GM04504 (cell line): Measurements from ENCODE around the gene GCNT2.
"Not testable (repeated sequence)": the region's sequence is repeated elsewhere in the genome, so short reads cannot be mapped to it uniquely, and the experiment has no call there.

Experiments used
- DNase-seq: peaks from one replicate; pipeline ENCODE4 v3.0.0-alpha.2; 2012; ENCODE audit warnings: low read depth

Gene GCNT2

GRCh38 chr6:10581402-10581801 lies 60.3 kb downstream of the GCNT2 start:
- DNase-seq = not testable (repeated sequence)

- no peak for DNase-seq
Measured at GRCh38 chr6:10582774-10583508, 61.8 kb downstream of the GCNT2 start.

DNA sequence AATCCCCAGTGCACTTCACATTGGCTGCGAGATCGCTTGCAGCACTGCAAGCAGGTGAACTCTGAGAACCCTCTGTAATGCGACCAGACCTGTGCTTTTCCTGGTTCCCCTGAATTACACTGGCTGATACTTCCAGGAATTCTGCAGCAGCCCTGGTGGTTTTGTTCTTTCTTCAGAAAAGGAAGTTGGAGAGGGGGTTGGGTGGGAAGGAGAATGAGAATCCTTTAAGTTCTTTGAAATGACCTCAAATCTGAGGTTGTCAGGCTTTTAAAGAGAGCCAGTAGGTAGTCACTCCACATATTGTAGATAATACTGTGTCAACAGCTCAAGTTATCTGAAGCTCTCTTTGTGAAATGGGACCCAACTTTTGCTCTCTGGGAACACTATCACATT lies 62.4 kb downstream of the GCNT2 start:
- DNase-seq = no peak

DNA sequence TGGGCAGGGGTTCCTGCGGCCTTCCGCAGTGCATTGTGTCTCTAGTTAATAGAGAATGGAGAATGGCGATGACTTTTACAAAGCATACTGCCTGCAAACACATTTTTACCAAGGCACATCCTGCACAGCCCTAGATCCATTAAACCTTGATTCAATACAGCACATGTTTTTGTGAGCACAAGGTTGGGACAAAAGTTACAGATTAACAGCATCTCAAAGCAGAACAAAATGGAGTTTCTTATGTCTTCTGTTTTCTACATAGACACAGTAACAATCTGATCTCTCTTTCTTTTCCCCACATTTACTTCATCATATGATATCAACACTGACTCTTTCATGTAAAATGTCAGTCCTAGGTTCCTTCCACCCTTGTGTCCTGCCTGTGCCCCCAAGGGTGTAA lies 63.5 kb downstream of the GCNT2 start:
- no peak for DNase-seq

DNA sequence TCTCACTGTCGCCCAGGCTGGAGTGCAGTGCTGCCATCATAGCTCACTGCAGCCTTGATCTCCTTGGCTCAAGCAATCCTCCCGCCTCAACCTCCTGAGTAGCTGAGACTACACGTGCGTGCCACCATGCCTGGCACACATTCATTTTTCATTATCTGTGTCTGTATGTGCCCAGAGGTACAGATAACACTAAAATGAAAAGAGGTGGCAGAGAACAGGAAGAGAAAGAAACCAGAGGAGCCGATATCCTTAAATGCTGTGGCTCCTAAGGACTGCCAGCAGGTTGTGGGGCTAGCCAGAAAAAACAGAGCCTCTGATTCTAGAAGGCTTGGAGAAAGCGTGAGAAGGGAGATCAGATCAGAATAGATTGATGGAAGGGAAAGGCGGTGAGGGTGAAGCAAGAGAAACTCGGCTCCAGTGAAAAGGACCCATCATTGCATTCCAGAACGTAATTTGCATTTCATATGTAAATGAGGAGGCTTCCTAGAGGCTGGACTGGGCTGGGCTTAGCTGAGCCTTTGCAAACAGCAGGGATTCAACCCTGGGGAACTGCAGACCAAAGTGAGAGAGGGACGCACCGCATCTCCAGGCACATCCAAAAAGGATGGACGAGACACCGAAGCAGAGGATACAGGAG lies 64.2 kb downstream of the GCNT2 start:
- no peak for DNase-seq

GRCh38 chr6:10586302-10586701 lies 65.2 kb downstream of the GCNT2 start:
- DNase-seq = no peak

DNA sequence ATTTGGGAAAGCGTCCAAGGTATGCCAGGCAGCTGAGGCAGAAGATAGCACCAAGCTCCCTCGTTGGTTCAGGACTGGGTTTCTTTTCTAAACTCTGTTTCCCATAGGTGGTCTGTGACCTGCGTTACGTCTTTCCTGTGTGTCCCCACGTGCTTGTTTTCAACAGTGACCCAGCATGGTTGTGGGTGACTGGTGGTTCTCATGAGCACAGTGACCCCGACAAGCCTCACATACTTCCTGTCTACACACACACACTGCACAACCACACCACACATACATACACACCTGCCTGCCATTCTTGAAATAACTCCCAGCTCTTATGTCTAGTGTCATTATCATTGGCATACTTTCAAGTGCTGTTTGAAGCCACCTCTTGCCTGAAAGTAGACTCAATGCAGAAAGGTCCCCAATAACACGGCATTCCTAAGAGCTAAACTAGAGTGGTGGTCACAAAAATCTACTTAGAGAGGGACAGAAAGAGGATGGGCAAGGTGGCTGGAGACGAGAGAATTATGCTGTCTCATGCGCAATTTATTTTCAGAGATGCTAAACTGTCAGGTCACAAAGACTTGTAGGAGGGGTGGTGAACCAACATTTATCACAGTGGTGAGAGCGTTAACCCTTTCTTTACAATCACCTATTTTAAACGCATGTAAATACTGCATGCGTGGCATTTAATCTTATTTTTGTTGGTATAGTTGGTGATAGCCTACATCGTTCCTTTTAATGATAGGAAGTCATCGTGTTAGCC lies 66.7 kb downstream of the GCNT2 start:
- DNase-seq = no peak

GRCh38 chr6:10588562-10589428 lies 67.6 kb downstream of the GCNT2 start:
- DNase-seq = no peak

DNA sequence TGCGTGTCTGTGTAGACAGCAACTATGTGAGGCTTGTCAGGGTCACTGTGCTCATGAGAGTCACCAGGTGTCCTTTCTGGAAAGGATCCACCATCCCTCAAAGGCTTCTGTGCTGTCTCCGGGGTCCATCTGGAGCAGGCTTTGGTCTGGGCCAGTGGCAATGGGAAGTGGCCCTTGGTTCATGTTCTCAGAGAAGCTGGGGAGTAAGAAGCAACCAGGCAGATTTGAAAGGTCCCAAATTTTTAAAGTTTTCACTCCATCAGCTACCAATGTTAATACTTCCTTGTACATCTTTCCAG lies 68.2 kb downstream of the GCNT2 start:
- DNase-seq = no peak

- no peak for DNase-seq
Measured at GRCh38 chr6:10589983-10590382, 68.8 kb downstream of the GCNT2 start.

GRCh38 chr6:10591422-10592160 lies 70.4 kb downstream of the GCNT2 start:
- no peak for DNase-seq

DNA sequence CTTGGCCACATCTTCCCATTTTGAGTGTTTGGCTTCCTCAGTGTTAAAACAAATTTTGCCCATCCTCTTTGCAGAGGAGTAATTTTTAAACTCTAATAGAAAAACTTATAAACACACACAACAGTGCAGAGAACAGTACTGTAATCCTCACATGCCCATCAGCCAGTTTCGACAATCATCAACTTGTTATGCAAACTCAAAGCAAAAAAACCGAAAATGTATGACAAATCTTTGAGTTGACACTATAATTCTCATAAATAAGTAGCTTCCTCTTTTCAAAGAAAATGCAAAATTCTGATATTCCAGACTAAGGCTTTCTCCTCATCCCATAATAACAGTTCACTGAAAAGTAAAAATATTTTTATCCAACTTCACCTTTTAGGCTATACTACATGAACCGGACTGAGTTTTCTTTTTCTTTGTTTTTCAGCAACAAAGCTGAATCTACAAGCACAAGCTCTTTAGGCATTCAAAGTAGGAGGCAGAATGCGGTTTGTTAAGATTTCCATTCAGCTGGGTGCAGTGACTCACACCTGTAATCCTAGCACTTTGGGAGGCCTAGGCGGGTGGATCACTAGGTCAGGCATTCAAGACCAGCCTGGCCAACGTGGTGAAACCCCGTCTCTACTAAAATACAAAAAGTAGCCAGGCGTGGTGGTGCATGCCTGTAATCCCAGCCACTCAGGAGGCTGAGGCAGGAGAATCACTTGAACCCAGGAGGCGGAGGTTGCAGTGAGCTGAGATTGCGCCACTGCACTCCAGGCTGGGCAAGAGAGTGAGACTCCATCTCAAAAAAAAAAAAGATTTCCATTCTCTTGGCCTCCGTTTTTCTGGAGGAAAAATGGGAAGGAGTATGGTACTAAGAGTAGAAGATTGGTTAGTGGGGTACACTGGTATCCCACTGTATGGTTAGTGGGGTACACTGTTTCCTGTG lies 74.8 kb downstream of the GCNT2 start:
- DNase-seq = no peak

GRCh38 chr6:10597499-10598001 lies 76.4 kb downstream of the GCNT2 start:
- DNase-seq = no peak

DNA sequence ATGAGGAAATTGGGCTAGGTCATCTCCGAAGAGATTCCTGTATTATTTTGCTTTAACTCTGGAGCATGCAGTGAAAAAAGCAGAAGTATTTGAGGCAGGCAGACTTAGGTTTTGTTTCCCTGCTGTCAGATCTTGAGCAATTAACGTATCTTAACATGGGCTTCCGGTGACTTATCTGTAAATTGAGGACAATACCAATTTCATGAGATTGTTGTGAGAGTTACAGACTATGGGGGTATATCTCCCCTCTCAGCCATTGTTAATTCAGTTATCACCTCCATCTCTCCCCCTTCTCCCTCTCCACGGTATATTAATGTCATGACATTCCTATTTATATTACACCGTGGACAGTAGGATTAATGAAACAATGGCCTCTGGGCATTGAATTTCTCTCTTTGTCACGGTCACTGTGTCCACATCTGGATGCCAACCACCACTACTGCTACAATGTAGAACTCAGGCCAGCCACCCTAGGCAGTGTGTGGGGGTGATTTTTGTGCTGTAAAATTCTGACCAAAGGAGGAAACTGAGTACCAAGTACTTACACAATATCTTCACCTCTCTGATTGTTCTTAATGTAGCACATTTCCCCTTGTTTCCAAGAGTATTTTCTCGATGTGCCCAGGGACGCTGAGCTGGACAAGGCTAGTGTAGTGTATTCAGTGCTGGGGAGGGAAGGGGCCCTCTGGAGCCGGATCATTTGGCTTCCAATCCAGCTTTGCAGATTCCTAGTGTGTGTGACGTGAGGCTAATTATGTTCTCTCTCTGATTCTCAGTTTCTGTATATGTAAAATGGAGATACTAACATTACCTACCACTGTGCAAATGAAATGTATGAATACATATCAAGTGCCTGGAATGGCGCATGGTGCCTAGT lies 77.2 kb downstream of the GCNT2 start:
- DNase-seq = no peak

DNA sequence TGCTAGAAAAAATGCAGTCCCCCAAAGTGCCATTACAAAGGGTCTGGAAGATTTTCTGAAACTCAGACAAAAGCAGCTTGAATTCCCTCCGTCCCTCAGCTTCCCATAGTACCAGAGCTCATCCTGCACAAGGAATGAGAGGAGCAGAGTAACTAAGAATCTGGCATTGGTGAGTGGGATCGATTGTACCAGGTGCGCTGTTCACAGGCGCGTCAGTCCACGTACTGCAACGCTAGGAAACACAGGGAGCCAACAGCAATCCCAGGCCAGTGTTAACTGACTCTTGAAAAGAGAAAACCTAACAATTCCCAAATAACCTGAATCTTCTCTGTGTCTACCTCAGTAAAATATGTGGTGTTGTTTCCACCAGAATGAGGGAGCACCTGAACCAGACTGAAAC lies 77.9 kb downstream of the GCNT2 start:
- DNase-seq = no peak

- not testable (repeated sequence) for DNase-seq
Measured at GRCh38 chr6:10600681-10601080, 79.5 kb downstream of the GCNT2 start.

GRCh38 chr6:10603219-10603618 lies 82.1 kb downstream of the GCNT2 start:
- no peak for DNase-seq

DNA sequence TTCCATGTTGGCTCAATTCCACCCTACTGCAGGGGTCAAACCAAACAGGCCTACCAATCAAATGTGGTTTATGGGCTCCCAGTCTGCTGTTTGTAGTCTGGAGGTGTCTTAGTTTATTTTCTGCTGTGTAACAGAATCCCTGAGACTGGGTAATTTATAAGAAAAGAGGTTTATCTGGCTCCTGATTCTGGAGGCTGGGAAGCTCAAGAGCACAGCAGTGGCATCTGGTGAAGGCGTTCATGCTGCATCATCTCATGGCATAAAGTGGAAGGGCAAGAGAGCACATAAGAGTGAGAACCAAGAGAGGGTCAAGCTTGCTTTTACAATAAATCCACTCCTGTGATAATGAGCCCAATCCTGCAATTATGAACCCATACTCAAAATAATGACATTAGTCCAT lies 87.9 kb downstream of the GCNT2 start:
- DNase-seq = no peak

- no peak for DNase-seq
Measured at GRCh38 chr6:10610289-10610688, 89.1 kb downstream of the GCNT2 start.
